AG10803 (cell line): ENCODE results near the gene SERPINA12.
A peak's percentile ranks its signal among the peaks of the same experiment; 100 is the strongest.

ENCODE experiments used
- DNase-seq: peaks from one replicate; pipeline ENCODE4 v3.0.0; 2010; ENCODE audit warnings: low read depth
- H3K4me3 ChIP-seq: 2 replicates; pipeline ENCODE4 v1.5.1; 2011; ENCODE audit warnings: mild to moderate bottlenecking, low read length, control low read depth
- TF ChIP-seq, protein P1 (sequence below): conservative IDR thresholded peaks from 2 replicates; pipeline ENCODE4 v1.5.1; 2011; ENCODE audit warnings: mild to moderate bottlenecking, low read length, control low read depth, inconsistent platforms

SERPINA12 gene

DNA sequence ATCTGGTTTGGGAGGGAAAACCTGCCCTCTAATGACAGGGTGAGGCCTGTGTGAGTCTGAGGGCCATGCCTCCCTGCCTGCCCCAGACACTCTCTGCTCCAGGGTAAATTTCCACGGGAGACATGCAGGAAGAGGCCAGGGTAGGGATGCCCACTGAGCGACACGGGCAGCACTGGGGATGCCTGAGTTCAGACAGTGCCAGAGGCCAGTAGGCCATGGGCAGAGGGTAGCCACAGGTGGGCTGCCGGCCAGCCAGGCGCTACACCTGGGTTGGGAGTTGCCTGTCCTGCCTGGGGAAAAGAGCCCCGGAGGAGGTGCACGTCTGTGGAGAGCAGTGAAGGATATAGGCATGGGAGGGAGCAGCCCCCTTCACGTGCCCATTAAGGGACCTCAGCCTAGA is 3.6 kb downstream of the SERPINA12 start:
- no peak for DNase-seq
- TF ChIP-seq, protein P1, sequence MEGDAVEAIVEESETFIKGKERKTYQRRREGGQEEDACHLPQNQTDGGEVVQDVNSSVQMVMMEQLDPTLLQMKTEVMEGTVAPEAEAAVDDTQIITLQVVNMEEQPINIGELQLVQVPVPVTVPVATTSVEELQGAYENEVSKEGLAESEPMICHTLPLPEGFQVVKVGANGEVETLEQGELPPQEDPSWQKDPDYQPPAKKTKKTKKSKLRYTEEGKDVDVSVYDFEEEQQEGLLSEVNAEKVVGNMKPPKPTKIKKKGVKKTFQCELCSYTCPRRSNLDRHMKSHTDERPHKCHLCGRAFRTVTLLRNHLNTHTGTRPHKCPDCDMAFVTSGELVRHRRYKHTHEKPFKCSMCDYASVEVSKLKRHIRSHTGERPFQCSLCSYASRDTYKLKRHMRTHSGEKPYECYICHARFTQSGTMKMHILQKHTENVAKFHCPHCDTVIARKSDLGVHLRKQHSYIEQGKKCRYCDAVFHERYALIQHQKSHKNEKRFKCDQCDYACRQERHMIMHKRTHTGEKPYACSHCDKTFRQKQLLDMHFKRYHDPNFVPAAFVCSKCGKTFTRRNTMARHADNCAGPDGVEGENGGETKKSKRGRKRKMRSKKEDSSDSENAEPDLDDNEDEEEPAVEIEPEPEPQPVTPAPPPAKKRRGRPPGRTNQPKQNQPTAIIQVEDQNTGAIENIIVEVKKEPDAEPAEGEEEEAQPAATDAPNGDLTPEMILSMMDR = no peak
- H3K4me3 ChIP-seq = no peak overlapping the region

DNA sequence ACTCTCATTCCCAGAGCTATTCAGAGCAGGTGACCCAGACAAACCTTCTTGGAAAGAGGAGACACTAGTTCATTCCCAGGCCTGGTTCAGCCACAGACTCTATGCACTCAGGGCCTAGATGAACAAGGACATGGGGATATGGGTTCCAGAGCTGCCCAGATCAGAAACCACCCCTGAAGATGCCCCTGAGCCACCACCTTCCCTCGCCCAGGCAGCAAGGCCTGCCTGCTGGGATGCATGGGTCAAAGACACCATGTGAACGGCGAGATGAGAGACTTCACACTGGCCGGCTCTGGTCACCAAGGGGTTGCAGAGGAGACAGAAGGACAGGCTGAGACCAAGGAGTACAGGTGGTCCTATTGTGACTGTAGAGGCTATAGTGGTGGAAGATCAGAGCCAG is 4.1 kb downstream of the SERPINA12 start:
- H3K4me3 ChIP-seq = no peak overlapping the region
- TF ChIP-seq, protein P1 = no peak
- DNase-seq = no peak

DNA sequence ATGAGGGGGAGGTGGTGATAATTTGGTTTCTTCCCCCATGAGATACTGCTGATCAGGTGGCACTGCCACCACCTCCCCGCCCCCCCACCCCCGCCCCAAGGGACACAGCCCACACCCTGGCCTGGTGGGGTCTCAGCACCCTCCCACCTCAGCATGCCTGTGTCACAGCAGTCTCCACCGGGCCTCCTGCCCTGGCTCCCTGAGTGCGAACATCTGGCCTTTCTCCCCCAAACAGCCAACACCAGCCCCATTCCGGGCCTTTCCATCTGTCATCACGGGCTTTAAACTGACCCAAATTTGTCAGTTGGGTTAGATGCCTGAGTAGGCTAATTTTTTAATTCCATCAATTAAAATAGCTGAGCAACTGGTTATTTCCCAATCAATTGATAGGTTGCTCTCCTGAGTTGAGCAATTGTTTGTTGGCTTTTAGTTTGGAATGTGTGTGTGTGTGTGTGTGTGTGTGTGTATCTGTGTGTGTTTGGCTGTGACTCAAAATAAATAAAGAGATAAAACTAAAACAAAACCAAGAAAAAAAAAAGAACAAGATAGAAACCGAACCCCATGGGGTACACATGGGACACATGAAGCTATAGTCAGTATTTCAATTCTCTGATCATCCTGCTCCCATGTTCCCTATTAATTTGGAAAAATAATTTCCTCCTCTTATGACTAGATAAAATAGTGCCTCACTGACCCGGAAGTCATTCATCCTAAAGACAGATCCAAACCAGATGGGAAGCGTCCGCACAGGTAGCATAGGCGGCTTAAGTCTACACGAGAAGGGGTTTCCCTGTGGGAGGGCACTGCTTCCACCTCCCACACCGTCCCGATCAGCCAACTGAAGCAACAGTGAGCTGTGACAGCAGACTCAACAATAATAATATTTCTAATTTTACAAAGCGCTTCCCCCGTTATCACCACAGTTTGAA is 7.4 kb downstream of the SERPINA12 start:
- TF ChIP-seq, protein P1 = no peak
- no peak overlapping the region for H3K4me3 ChIP-seq
- DNase-seq = peak; percentile 14

DNA sequence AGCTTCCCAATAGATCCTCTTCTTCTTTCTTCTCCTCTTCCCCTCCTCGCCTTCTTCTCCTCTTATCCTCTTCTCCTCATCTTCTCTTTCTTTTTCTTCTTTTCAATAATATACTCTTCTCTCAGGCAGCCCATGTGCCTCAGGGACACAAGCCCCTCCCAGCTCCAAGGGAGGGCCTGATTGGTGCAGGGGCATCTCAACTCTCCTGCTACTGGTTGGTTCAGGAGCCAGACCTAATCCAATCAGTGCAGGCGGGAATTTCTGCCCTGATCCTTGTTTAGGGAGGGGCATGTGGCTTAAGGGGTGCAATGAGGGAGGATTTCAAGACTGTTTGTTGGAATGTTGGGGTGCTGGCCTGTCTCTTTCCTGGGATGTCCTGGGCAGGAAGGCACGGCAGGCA is 9.0 kb downstream of the SERPINA12 start:
- no peak overlapping the region for H3K4me3 ChIP-seq
- no peak for DNase-seq
- TF ChIP-seq, protein P1 = no peak

DNA sequence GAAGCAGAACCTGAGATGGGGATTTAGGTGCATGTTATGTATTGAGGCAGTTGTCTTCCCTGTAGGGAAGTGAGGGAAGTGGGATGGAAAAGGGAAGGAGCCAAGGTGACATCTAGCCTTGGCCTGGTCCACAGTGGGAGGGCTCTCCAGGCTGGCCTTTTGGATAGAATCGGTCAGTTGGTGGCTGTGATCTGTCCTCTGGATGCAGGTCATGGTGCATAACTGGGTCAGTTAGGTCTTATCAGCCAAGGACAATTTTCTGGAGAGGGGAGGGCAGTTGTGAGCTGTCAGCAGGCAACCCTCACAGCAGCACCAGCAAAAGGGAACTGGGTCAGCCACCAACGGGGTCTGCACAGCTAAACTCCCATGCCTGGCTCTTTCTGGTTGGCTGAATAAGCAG is 9.6 kb downstream of the SERPINA12 start:
- no peak overlapping the region for H3K4me3 ChIP-seq
- TF ChIP-seq, protein P1 = no peak
- DNase-seq = no peak

DNA sequence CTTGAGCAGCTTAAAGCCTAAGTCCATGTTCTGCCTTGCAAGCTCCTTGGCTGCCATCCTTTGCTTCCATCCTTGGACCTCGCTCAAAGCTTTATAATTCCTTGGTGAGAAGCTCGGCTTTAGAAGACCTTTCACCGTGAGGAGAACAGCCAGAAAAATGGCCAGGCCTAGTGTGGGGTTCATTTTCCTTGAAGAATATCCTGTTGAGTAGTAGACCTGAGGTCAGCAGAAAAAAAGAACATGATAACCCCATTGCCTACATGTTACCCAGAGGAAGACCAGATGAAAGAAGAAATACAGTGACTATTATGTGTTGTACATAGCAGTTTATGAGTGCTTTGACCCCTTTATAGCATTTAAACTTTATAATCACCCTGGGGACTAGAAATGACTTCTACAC is 11.1 kb downstream of the SERPINA12 start:
- TF ChIP-seq, protein P1 = no peak
- H3K4me3 ChIP-seq = no peak overlapping the region
- DNase-seq = no peak

DNA sequence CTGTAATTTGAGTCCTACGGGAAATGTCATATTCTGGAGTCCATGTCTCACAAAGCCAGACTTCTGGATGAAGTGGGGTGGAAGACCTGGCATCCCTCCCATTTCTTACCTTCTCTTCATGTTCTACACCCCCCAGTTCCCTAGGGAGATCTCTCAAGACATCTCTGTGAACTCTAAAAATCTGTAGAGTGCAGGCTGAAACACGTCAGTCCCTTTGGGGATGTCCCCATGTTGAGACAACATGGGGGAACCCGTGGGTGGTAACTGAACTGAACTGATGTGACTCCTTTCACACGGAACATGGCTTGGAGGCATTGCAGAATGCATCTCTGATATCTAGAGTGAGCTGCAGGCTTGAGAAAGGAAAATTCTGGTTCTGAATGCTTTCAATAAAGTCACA is 15.2 kb downstream of the SERPINA12 start:
- DNase-seq = no peak
- H3K4me3 ChIP-seq = no peak overlapping the region
- TF ChIP-seq, protein P1 = no peak
